Colonic mucosa (tissue), 4 donors: ENCODE data around the gene ADGRL3. TPM values are rescaled to one million over a fixed set of nuclear protein-coding genes. Genes with fewer than 3 reads are reported as not detected.

Experiments
- DNase-seq: peaks from one replicate; pipeline ENCODE4 v3.0.0-alpha.2; 2020
- H3K27ac ChIP-seq: fragments of 200-600 bp; one replicate; pipeline ENCODE4 v1.8.0; 2021
- H3K27me3 ChIP-seq: fragments of 200-600 bp; one replicate; pipeline ENCODE4 v1.8.0; 2021
- H3K36me3 ChIP-seq: fragments of 200-600 bp; one replicate; pipeline ENCODE4 v1.8.0; 2021
- H3K4me1 ChIP-seq: fragments of 200-600 bp; one replicate; pipeline ENCODE4 v1.8.0; 2021; ENCODE audit warnings: mild to moderate bottlenecking
- H3K4me3 ChIP-seq: fragments of 200-600 bp; one replicate; pipeline ENCODE4 v1.8.0; 2021
- H3K9ac ChIP-seq, 2 donors: one replicate each; pipeline ENCODE4 v1.7.0; 2013; ENCODE audit warnings: control low read depth in 2 of 2, low read depth in 2 of 2, low read length in 2 of 2
- H3K9me3 ChIP-seq: fragments of 200-600 bp; one replicate; pipeline ENCODE4 v1.8.0; 2021
- intact Hi-C: fragments of 100-400 bp; cut with DNase I; formaldehyde crosslinking; loops from one replicate; pipeline ENCODE4 v1.14.1; 2022
- total RNA-seq, 2 donors: library from RNA; stranded (reverse); fragmentation: NEBNext Ultra II Directional in 1 of 2; extraction: Animal tissue kit (Norgen Biotek cat#: 25700) in 1 of 2; gene quantifications; one replicate each; pipeline ENCODE4 v1.2.1, GENCODE V29; 2021
- TF ChIP-seq, protein P1 (sequence below): fragments of 200-600 bp; IDR thresholded peaks from one replicate; pipeline ENCODE4 v1.8.0; 2022; ENCODE audit warnings: antibody characterized with exemption, mild to moderate bottlenecking
- donor health status: healthy.
- donor health status: DM: no; HTN: no; CAD: no.
- donor health status: DM: no; HTN: no; CAD: no.

Gene ADGRL3
- total RNA-seq, 2 donors from 2014 or later: 4.1 to 4.4 TPM

DNA sequence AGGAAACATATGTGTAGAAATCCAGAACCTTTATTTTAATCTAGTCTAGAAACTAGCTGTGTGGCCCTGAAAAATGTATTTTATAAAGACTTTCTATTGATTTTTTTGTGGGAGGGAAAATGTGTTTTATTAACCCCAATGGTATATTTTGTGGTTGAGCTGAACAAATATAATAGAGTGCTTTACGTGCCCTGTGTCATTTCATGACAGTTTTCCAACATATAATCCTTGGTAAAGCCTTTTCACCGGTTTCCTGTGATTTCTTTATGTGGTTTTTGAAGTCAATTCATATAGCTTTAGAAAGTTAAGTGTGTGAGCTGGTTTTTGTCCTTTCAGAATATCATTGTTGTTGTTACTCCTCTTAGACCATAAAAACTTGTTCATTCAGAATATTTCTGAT lies 375.7 kb downstream of the ADGRL3 start:
- intact Hi-C loops: no loop called here
- H3K27me3 ChIP-seq: no peaks in the 10 kb centered on the region
- TF ChIP-seq, protein P1, sequence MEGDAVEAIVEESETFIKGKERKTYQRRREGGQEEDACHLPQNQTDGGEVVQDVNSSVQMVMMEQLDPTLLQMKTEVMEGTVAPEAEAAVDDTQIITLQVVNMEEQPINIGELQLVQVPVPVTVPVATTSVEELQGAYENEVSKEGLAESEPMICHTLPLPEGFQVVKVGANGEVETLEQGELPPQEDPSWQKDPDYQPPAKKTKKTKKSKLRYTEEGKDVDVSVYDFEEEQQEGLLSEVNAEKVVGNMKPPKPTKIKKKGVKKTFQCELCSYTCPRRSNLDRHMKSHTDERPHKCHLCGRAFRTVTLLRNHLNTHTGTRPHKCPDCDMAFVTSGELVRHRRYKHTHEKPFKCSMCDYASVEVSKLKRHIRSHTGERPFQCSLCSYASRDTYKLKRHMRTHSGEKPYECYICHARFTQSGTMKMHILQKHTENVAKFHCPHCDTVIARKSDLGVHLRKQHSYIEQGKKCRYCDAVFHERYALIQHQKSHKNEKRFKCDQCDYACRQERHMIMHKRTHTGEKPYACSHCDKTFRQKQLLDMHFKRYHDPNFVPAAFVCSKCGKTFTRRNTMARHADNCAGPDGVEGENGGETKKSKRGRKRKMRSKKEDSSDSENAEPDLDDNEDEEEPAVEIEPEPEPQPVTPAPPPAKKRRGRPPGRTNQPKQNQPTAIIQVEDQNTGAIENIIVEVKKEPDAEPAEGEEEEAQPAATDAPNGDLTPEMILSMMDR: no peak

DNA sequence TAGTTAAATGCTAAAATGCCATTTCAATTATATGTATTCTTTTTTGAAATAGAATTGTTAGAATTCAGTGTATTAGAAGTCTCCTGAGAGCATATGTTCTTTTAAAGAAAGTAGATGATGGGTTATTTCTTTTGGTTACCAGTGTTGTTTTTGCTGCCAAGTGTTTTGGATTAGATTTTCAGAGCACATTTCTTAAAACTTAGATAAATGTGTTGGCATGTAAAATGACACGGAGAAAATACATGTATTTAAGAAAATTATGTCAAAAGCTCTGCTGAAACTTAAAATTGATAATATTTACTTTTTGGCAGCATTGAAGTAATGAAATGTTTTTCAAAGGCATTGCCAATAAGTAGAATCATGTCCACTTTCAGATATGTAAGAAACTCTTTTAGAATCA lies 379.7 kb downstream of the ADGRL3 start:
- Histone ChIP-seq H3K9ac (no peak overlapping the region), H3K4me3 (no peak overlapping the region), H3K27ac (no peak overlapping the region), H3K27me3 (no peaks in the 10 kb centered on the region), H3K36me3 (no peaks in the 10 kb centered on the region), H3K4me1 (no peaks in the 10 kb centered on the region), H3K9me3 (no peaks in the 10 kb centered on the region)
- intact Hi-C loops: no loop called here
- TF ChIP-seq, protein P1: no peak
- no peak for DNase-seq

More for the DNA sequence above, 375.7 kb downstream of the ADGRL3 start:
- DNase-seq: no peak
- H3K9me3 ChIP-seq: no peaks in the 10 kb centered on the region
- H3K27ac ChIP-seq: no peak overlapping the region
- H3K4me3 ChIP-seq: no peak overlapping the region
- H3K9ac ChIP-seq: no peak overlapping the region
- no peaks in the 10 kb centered on the region for H3K4me1 ChIP-seq
- no peaks in the 10 kb centered on the region for H3K36me3 ChIP-seq

DNA sequence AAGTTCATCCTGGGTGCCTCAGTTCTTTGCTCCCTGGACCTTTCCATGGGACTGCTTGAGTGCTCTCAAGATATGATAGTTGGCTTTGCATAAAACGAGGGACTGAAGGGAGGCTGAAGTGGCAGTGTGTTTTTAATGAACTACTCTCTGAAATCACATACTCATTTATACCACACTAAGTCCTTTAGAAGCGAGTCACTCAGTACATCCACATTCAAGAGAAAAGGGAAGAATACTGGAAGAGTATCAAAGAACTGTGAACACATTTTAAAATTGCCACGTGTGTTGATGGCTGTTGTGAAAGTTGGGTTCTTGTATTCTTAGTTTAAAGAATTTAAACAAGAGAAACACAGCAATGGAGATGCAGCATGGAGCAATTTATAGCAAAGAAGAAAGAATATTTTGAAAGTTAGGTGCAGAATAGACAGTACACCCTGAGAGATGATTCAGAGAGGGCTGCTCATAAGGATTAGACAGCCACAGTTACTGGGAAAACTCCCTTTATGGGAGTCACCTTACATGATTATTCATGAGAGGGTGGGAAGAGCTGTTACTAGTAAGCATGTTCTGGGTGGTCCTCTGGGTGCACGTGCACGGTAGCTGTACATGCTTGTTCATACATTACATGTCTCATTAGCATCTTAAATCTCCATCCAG lies 380.7 kb downstream of the ADGRL3 start:
- H3K9me3 ChIP-seq: no peaks in the 10 kb centered on the region
- TF ChIP-seq, protein P1: no peak
- intact Hi-C loops: no loop called here
- H3K27me3 ChIP-seq: no peaks in the 10 kb centered on the region
- H3K36me3 ChIP-seq: no peaks in the 10 kb centered on the region
- no peak overlapping the region for H3K4me3 ChIP-seq
- no peak for DNase-seq
- H3K4me1 ChIP-seq: no peaks in the 10 kb centered on the region
- no peak overlapping the region for H3K9ac ChIP-seq
- H3K27ac ChIP-seq: no peak overlapping the region

DNA sequence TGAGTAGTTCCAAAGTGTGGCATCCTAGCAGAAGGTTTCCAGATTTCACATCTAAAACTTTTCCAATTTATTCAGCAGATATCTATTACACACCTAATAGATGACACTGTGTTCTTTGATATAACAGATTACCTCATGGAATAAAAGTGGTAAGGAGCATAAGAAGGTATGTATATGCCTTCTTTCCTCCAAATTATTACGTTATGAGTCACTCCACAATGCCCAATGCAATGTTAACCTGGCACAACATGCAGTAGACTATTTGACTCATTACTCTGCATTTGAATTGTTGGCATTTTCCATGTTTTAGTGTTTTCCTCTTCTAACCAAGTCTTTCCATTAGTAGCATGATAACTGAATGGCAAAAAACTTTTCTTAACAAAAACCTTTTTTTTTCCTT lies 383.6 kb downstream of the ADGRL3 start:
- no peak overlapping the region for H3K9ac ChIP-seq
- no peaks in the 10 kb centered on the region for H3K36me3 ChIP-seq
- no peaks in the 10 kb centered on the region for H3K4me1 ChIP-seq
- H3K27ac ChIP-seq: no peak overlapping the region
- TF ChIP-seq, protein P1: no peak
- no peak for DNase-seq
- intact Hi-C loops: no loop called here
- no peaks in the 10 kb centered on the region for H3K9me3 ChIP-seq
- H3K27me3 ChIP-seq: no peaks in the 10 kb centered on the region
- H3K4me3 ChIP-seq: no peak overlapping the region

DNA sequence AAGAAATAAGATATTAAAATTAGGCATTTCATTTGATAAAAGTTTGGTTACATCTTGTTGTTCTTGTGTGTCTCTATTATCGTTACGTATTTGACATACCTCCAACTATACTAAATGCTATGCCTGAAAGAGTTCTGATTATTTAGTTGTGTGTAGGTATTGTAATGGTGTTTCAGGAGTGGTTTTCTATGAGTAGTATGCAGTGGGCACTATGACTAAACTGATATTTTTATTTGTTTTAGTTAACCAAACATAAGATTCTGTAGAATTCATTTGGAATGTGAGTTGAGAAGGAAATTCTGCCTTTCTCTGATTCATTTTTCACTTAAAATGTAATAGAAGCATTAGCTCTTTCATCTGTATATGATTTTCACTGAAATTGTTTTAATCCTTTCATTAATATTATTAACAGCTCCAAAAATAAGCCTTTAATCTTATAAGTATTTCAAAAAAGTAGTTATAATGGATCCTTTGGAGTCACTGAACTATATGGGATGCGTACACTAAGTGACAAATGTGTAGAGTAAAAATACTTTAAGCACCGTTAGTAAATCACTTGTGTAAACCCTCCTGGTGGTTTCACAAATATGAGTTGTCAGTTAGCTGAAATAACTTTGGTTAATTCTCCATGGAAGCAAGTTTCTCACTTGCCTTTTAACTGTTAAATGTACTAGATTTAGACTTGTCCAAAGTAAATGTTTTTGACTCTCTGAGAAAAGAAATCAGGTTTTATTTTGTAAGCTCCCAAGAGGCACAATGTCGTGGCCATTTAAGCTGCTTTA lies 388.7 kb downstream of the ADGRL3 start:
- TF ChIP-seq, protein P1: no peak

More for the DNA sequence above, 388.7 kb downstream of the ADGRL3 start:
- H3K27me3 ChIP-seq: no peaks in the 10 kb centered on the region
- no peaks in the 10 kb centered on the region for H3K36me3 ChIP-seq
- H3K27ac ChIP-seq: no peak overlapping the region
- DNase-seq: no peak
- no peaks in the 10 kb centered on the region for H3K4me1 ChIP-seq
- intact Hi-C loops: no loop called here
- no peaks in the 10 kb centered on the region for H3K9me3 ChIP-seq
- no peak overlapping the region for H3K9ac ChIP-seq
- H3K4me3 ChIP-seq: no peak overlapping the region
